ENCODE results near the gene SIK3. TPM values are rescaled to one million over a fixed set of nuclear protein-coding genes. Genes with fewer than 3 reads are reported as not detected.

The SIK3 gene
- total RNA-seq, 2 donors from 2014 or later: 37.2 to 43.5 TPM

DNA sequence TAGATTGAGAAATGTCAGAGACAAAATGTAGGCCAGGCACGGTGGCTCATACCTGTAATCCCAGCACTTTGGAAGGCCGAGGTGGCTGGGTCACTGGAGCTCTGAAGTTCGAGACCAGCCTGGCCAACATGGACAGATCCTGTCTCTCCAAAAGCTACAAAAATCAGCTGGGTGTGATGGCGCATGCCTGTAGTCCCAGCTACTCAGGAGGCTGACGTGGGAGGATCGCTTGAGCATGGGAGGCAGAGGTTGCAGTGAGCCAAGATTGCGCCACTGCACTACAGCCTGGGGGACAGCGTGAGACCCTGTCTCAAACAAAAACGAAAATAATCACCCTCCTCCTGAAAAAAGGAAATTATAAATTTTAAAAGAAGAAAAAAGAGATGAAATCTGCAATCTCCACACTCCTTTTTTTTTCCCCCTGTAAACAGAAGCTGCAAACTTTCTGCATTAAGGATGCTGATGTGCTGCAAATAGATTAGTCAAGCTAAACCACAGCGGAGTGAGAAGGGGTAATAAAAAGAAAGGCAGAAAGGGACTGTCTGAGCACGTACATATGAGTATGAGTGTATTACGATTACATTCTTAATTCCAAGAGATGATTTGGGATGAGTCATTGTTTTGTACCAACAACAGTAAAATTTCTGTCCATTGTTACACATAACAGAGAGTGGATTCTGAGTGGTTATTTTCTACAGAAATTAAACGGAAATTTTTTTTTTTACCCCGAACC lies 87.3 kb downstream of the SIK3 start:
- peak overlapping the region; percentile 26 for H3K27ac Mint-ChIP-seq
- WGBS, 2 experiments (ENCODE audit: insufficient coverage in 1 of 2, insufficient read length in 1 of 2): 89 to 93% methylated on average over 9 to 12 of the region's 14 CpGs

DNA sequence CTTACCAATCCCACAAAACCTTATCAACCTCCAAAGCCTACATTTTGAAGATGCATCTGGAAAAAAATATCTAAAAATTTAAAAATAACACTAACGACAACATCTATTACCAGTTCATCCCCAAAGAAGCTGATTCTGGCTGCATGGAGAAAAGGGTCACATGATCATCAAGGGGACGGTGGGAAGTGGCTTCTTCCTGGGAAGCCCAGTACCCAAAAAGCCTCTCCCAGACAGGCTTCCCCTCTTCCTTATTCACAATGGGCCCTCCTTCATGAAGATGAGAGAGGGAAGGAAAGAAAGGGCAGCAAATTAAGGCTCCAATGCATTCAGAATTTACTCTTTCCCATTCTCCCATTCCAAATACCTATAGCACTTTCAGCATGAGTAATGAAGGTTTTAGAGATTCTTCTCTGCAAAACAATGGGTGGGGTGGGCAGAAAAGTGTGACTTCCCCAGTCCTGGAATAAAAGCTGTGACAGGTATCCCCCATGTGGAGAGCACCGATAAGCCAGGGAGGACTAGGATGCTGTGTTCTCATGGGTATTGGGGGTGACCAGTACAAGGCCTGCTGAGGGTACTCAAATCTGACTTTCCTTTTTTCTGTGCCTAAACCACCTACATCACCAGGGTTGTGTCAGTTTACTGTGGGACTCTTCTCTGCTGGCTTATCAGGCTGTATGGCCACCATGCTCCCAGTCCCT lies 88.2 kb downstream of the SIK3 start:
- no peaks in the 10 kb centered on the region for H3K27me3 Mint-ChIP-seq (ENCODE audit: insufficient read depth)
- no peaks in the 10 kb centered on the region for H3K27me3 ChIP-seq (ENCODE audit: control insufficient read depth, insufficient read depth, low read length, poor library complexity, severe bottlenecking)
- TF ChIP-seq, protein P1, sequence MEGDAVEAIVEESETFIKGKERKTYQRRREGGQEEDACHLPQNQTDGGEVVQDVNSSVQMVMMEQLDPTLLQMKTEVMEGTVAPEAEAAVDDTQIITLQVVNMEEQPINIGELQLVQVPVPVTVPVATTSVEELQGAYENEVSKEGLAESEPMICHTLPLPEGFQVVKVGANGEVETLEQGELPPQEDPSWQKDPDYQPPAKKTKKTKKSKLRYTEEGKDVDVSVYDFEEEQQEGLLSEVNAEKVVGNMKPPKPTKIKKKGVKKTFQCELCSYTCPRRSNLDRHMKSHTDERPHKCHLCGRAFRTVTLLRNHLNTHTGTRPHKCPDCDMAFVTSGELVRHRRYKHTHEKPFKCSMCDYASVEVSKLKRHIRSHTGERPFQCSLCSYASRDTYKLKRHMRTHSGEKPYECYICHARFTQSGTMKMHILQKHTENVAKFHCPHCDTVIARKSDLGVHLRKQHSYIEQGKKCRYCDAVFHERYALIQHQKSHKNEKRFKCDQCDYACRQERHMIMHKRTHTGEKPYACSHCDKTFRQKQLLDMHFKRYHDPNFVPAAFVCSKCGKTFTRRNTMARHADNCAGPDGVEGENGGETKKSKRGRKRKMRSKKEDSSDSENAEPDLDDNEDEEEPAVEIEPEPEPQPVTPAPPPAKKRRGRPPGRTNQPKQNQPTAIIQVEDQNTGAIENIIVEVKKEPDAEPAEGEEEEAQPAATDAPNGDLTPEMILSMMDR (conservative IDR thresholded peaks at IDR 0.05): no peak
- H3K4me3 ChIP-seq (ENCODE audit: low read length): no peak overlapping the region
- no peak overlapping the region for H3K27ac ChIP-seq (ENCODE audit: low read depth, low read length)
- peak; percentile 80 for DNase-seq
- no peaks in the 10 kb centered on the region for H3K9me3 Mint-ChIP-seq
- 33 to 83% methylated on average over 1 to 3 of the region's 3 CpGs for WGBS, 2 experiments (ENCODE audit: insufficient coverage in 1 of 2, insufficient read length in 1 of 2)
- H3K9me3 ChIP-seq (ENCODE audit: control insufficient read depth, low read length): no peaks in the 10 kb centered on the region
- H3K36me3 Mint-ChIP-seq (ENCODE audit: low read depth): no peaks in the 10 kb centered on the region
- H3K9ac ChIP-seq (ENCODE audit: extremely low read depth, low read length, poor library complexity, severe bottlenecking): no peak overlapping the region
- peaks cover 24% of the 10 kb centered on the region for H3K4me1 Mint-ChIP-seq
- H3K4me1 ChIP-seq (ENCODE audit: control insufficient read depth, insufficient read depth, low read length): peaks cover 4% of the 10 kb centered on the region
- peak overlapping the region; percentile 81 for H3K27ac Mint-ChIP-seq
- H3K36me3 ChIP-seq (ENCODE audit: control insufficient read depth, insufficient read depth, low read length): no peaks in the 10 kb centered on the region
- no peak overlapping the region for H3K4me3 Mint-ChIP-seq

More for the DNA sequence above, 87.3 kb downstream of the SIK3 start:
- Mint-ChIP-seq H3K4me3 (no peak overlapping the region), H3K4me1 (peaks cover 22% of the 10 kb centered on the region), H3K9me3 (no peaks in the 10 kb centered on the region), H3K36me3 (ENCODE audit: low read depth) (no peaks in the 10 kb centered on the region), H3K27me3 (ENCODE audit: insufficient read depth) (no peaks in the 10 kb centered on the region)
- Histone ChIP-seq H3K9ac (ENCODE audit: extremely low read depth, low read length, poor library complexity, severe bottlenecking) (no peak overlapping the region), H3K4me1 (ENCODE audit: control insufficient read depth, insufficient read depth, low read length) (peaks cover 4% of the 10 kb centered on the region), H3K4me3 (ENCODE audit: low read length) (no peak overlapping the region), H3K9me3 (ENCODE audit: control insufficient read depth, low read length) (no peaks in the 10 kb centered on the region), H3K27ac (ENCODE audit: low read depth, low read length) (no peak overlapping the region), H3K36me3 (ENCODE audit: control insufficient read depth, insufficient read depth, low read length) (no peaks in the 10 kb centered on the region), H3K27me3 (ENCODE audit: control insufficient read depth, insufficient read depth, low read length, poor library complexity, severe bottlenecking) (no peaks in the 10 kb centered on the region)
- peak; percentile 53 for DNase-seq
- TF ChIP-seq, protein P1 (conservative IDR thresholded peaks at IDR 0.05): no peak

DNA sequence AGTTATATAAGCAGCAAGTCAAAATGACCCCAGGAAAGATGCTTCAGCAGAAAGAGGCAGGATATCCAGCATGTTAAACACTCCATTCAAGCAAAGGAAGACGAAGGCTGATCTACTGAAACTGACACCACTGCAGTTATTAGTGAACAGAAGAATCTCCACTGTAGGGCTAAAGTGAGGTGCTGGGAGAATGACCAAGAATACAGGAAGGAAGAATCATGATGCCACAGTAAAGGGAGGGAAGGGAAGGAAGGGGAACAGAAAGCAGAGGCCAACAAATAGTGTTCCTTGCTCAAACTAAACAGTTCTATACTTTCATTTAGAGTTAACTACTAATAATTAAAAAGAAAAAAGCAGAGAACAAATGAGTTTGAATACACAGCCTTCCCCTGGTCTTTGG lies 92.5 kb downstream of the SIK3 start:
- TF ChIP-seq, protein P1 (conservative IDR thresholded peaks at IDR 0.05): no peak

More for the DNA sequence above, 92.5 kb downstream of the SIK3 start:
- Histone ChIP-seq H3K4me3 (ENCODE audit: low read length) (no peak overlapping the region), H3K27me3 (ENCODE audit: control insufficient read depth, insufficient read depth, low read length, poor library complexity, severe bottlenecking) (no peaks in the 10 kb centered on the region), H3K9me3 (ENCODE audit: control insufficient read depth, low read length) (no peaks in the 10 kb centered on the region), H3K36me3 (ENCODE audit: control insufficient read depth, insufficient read depth, low read length) (no peaks in the 10 kb centered on the region), H3K9ac (ENCODE audit: extremely low read depth, low read length, poor library complexity, severe bottlenecking) (no peak overlapping the region), H3K4me1 (ENCODE audit: control insufficient read depth, insufficient read depth, low read length) (peaks cover 4% of the 10 kb centered on the region), H3K27ac (ENCODE audit: low read depth, low read length) (no peak overlapping the region)
- no peak for DNase-seq
- Mint-ChIP-seq H3K36me3 (ENCODE audit: low read depth) (peaks cover 2% of the 10 kb centered on the region), H3K27ac (no peak overlapping the region), H3K27me3 (ENCODE audit: insufficient read depth) (no peaks in the 10 kb centered on the region), H3K4me3 (no peak overlapping the region), H3K4me1 (peaks cover 38% of the 10 kb centered on the region), H3K9me3 (no peaks in the 10 kb centered on the region)
- WGBS, 2 experiments (ENCODE audit: insufficient coverage in 1 of 2, insufficient read length in 1 of 2): 88 to 96% methylated on average over 1 of the region's 1 CpG
